GM18867 (cell line): Measurements from ENCODE around the gene TPST1.
"Not testable (repeated sequence)": the region's sequence is repeated elsewhere in the genome, so short reads cannot be mapped to it uniquely, and the experiment has no call there.

Experiments
- ATAC-seq: cut with Tn5 transposase; IDR thresholded peaks from one replicate; pipeline ENCODE4 v1.9.1; 2021; ENCODE audit warnings: mild to moderate bottlenecking, moderate library complexity; ENCODE audit not compliant: unreplicated experiment

The TPST1 gene

DNA sequence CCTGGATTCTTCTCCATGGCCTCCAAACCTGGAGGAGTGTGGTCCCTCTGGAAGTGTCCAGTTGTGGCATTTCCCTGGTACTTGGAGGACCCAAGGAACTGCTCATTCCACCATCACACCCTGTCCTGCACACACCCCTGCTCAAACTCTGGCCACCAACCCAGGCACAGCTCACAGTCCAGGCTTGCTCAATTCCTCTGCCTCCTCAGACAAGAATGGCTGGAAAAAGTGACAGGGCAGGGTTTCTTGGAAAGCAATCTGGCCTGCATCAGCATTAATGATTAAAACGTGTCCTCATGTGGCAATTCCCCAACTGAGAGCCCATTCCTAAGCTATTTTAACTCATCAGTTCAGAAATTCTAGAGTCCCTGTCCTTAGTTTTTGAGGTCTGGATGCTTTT is 17.2 kb upstream of the TPST1 start:
- ATAC-seq = no peak

GRCh38 chr7:66188645-66189044 is 16.5 kb upstream of the TPST1 start:
- ATAC-seq = no peak

DNA sequence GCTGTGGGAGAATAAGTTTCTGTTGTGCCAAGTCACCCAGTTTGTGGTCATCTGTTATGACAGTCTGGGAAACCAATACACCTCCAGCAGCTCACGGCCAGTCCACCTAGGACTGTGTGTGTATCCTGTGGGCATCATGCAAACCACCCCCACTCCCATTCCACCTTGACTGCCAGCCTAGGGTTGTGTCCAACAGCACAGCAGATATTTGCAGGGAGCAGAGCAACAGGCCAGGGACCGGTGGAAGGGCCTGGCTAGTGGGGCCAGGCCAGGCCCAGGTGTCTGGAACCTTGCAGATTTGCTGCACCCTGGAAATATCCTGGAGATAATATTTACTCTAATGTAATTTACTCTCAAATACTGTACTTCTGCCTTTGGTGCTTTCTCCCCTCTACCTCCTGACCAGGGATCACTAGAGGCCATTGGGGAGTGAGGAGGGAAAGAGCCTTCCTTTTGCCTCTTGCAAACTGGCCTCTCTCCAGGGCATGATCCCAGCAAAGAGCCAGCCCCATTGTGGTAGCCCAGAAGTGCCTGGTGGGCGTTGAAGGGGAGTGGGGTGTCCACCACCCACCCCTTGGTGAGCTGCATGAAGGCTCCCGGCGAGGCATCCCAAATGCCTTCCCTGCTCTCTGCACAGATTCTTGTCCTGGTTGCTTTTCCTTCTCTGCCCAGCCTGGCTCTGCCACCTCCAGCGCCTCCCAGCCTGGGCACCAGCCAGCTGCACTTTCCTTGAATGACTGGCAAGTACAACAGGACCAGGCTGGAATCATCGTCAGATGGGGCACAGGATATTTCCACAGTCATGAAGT is 15.2 kb upstream of the TPST1 start:
- ATAC-seq = no peak

DNA sequence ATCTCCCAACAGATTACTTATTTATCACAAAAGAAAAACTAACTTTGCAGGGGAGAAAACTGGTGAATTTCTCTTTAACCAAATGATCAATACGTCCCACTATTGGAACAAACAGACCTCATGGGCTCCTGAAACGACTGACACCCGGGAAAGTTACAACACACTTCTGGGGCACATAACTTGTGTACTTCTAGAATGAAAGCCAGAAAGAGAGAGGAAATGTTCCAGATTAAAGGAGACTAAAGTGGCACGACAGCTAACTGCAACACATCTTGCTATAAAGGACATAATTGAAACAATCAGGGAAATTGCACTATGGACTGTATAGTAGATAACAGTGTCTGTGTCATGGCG is 14.7 kb upstream of the TPST1 start:
- ATAC-seq = no peak

- no peak for ATAC-seq
Measured at GRCh38 chr7:66193146-66193725, 11.9 kb upstream of the TPST1 start.

DNA sequence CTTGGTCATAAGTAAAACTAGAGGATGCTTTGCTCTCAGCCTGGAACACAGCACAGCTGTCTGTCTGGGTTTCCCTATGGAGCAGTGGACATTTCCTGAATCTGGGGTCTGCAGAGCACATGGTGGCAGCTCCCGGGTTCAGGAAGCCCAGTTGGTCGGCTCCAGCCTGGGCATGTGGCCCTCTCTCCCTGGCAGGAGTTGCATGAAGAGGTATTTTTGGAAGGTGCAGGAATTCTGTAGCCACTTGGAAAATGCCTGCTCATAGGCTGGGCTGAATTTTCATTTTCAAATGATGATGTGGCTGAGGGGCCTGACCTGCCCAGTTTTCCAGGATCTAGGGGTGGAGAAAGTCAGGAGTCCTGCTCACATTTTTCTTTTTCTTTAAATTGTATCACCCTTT is 6.7 kb upstream of the TPST1 start:
- no peak for ATAC-seq

- ATAC-seq = no peak
Measured at GRCh38 chr7:66198956-66199355, 6.2 kb upstream of the TPST1 start.

DNA sequence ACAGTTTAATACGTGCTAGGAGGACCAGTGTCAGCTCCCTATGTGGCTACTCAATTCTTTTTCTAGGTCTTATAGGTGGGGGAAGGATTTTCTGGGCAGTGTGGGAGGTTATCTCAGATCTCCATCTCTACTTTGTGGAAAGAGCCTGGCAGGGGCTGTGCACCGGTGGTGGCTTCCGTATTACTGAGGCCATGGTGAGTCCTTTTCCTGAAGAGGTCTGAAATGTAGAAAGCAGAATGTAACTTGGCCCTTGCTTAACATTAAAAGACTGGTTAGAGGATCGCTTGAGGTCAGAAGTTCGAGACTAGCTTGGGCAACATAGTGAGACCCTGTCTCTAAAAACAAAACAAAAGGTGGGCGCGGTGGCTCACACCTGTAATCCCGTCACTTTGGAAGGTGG is 2.7 kb upstream of the TPST1 start:
- ATAC-seq = no peak

DNA sequence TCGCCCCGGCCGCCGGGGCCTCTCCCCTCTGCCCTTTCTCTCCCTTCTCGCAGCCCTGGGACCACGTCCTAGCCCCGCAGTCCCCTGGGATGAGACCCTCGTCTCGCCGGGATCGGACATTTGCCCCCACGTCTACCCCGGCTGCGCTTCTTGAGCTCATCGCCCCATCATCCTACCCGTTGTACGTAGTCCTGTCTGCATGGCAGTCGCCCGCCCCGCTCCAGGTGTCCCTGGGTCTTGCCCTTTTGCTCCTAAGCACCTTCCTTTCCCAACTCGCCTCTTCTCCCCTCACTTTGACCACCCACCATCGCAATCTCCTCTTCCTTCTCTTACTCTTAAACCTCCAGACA is 582 bp downstream of the TPST1 start:
- no peak for ATAC-seq

DNA sequence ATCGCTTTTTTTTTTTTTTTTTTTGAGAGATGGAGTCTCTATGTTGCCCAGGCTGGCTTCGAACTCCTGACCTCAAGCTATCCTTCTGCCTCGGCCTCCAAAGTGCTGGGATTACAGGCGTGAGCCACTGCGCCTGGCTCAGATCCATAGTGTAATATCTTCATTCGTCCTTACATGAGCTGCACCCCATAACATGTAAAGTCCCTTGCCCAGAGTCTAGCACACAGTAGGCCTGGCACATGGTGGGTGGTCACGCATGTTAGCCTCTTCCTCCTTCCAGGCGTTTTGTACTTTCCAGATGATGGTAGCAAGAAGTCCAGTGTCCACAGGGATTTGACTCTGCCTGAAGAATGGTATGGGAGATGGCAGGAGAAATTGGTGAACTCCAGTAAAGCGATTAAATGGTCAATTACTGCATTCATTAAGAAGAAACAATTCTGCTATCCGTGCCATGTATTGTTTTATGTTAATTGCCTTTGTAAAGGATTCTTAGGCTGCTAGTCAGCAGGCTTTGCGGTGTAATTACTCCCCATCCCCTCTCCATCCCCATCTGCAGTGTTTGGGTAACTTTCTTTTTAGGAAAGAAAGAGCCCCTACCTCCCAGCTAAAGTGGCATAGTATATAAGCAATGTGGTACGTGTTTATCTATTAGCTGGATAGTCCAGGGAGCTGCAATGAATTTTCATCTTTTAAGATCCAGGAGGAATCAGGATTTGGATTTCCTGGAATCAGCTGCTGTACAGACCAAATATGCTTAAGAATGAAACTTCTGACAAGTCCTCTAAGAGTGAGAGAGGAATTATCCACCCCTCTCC is 1.2 kb downstream of the TPST1 start:
- no peak for ATAC-seq

GRCh38 chr7:66206934-66207240 is 1.8 kb downstream of the TPST1 start:
- no peak for ATAC-seq

GRCh38 chr7:66207540-66207939 is 2.4 kb downstream of the TPST1 start:
- ATAC-seq = no peak

- ATAC-seq = no peak
Measured at GRCh38 chr7:66211429-66211828, 6.3 kb downstream of the TPST1 start.

DNA sequence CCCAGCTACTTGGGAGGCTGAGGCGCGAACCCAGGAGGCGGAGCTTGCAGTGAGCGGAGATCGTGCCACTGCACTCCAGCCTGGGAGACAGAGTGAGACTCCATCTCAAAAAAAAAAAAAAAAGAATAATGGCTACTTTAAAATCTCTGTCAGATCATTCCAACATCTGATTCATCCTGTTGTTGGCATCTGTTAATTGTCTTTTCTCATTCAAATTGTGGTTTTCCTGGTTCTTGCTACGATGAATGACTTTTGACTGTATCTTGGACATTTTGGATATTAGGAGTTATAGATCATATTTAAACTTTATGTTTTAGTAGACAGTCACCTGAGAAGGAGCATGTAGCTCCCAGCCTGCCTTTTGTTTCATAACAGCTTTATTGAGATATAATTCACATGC is 8.5 kb downstream of the TPST1 start:
- ATAC-seq = no peak

- ATAC-seq = no peak
Measured at GRCh38 chr7:66216687-66217086, 11.6 kb downstream of the TPST1 start.

DNA sequence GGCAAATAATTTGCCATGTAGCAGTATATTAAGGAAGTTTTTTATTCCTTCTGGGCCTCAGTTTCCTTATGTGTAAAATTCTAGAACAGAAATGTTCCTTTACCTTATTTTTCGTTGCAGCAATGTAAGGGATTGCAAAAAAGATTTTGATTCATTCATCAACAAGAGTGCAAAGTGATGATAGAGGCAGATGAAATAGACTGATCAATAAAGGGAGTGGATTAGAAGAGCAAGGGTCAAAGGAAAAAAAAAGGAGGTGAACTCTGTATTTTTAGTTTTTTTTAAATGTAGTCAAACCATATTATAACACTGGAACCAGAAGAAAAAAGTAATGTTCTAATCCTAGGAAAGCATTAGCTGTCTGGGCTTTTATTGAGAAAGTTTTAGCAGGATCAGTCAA is 14.7 kb downstream of the TPST1 start:
- ATAC-seq = no peak

GRCh38 chr7:66221442-66221841 is 16.3 kb downstream of the TPST1 start:
- no peak for ATAC-seq

DNA sequence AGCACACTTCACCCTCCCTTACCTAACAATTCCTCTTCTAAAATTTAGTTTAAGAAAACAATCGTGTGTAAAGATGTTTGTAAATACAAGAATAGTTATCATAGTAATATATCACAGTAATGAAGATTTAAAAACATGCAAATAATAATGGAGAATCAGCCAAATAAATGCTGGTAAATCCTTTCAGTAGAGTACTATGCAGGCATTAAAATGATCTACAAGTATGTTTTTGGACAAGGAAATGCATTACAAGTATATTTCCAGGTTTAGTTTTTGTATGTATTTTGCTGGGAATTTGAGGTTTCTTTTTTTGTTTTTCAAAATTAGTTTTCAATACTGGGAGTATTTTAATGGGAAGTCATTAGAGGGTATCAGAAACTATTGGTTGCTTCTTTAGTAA is 22.7 kb downstream of the TPST1 start:
- no peak for ATAC-seq

GRCh38 chr7:66231326-66232216 is 26.4 kb downstream of the TPST1 start:
- ATAC-seq = not testable (repeated sequence)

DNA sequence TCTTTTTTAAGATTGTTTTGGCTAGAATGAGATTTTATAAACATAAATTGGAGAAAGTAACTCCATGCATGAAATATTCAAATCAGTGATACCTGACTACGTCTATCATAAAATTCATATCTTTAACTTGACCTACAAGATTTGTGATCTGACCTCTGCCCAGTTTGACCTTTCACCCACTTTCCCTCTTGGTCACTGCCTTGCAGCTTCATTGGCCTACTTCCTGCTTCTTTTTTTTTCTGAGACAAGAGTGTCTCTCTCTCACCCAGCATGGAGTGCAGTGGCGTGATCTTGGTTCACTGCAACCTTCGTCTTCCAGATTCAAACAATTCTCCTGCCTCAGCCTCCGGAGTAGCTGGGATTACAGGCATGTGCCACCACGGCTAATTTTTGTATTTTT is 28.5 kb downstream of the TPST1 start:
- no peak for ATAC-seq

DNA sequence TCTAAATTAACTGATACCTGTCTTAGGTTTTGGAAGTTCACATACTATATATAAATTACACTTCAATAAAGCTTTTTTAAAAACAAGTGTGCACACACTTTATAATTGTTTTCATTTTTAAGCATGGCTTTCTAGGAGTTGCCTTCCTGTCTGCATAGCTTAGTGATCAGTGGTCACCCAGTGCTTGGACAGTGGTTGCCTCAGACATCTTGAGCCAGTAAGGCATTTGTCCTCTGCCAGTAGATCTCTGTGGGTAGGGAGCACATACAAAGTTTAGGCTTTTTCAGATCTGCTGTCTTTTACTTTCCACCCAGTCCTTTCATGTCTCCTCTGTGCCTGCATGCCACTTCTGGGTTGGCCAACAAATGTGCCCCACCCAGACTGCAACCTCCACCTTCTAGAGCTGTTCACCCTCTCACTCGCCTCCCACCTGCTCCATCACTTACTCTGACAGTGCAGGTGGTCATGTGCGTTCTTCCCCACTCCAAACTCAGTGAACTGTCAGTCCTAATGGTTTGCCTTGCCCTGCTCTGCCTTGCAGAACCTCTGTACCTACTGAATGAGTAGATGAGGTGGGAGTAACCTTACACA is 31.7 kb downstream of the TPST1 start:
- no peak for ATAC-seq
